ENCODE data around the gene TSSC4. TPM values are rescaled to one million over a fixed set of nuclear protein-coding genes. Genes with fewer than 3 reads are reported as not detected.

Gene TSSC4
- total RNA-seq, 1 donor from 2014 or later = 37.6 TPM

DNA sequence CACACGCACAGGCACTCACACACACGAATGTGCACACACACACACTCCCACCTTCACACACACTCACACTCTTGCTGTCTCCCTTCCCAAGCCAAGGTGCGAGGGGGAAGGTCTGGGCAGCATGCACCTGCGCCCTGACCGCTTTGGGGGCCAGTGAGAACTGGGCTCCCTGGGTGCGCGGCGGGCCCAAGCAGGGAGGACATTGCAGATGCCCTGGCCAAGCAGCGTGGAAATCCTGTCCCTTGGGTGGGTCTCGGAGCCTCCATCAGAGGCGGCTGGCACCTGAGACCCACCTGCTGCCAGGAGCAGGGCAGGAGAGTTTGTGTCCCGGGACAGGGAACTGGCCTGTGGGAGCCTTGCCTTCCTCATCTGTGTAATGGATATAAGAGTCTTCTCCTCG lies 20.2 kb upstream of the TSSC4 start:
- H3K4me3 ChIP-seq = peak overlapping the region; percentile 87 to 90
- H3K27ac ChIP-seq = peak overlapping the region; percentile 98
- no peaks in the 10 kb centered on the region for H3K27me3 ChIP-seq
- H3K9me3 ChIP-seq = no peaks in the 10 kb centered on the region
- peaks cover 82% of the 10 kb centered on the region for H3K4me1 ChIP-seq
- DNase-seq (ENCODE audit: extremely low spot score in 2 of 2) = no peak
- TF ChIP-seq, protein P1, sequence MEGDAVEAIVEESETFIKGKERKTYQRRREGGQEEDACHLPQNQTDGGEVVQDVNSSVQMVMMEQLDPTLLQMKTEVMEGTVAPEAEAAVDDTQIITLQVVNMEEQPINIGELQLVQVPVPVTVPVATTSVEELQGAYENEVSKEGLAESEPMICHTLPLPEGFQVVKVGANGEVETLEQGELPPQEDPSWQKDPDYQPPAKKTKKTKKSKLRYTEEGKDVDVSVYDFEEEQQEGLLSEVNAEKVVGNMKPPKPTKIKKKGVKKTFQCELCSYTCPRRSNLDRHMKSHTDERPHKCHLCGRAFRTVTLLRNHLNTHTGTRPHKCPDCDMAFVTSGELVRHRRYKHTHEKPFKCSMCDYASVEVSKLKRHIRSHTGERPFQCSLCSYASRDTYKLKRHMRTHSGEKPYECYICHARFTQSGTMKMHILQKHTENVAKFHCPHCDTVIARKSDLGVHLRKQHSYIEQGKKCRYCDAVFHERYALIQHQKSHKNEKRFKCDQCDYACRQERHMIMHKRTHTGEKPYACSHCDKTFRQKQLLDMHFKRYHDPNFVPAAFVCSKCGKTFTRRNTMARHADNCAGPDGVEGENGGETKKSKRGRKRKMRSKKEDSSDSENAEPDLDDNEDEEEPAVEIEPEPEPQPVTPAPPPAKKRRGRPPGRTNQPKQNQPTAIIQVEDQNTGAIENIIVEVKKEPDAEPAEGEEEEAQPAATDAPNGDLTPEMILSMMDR (IDR thresholded peaks at IDR 0.05) = no peak
- TF ChIP-seq POLR2A (IDR thresholded peaks at IDR 0.05) (no peak), POLR2AphosphoS5 (IDR thresholded peaks at IDR 0.05; ENCODE audit: insufficient read depth in 1 of 2, low read depth in 1 of 2) (no peak)
- H3K36me3 ChIP-seq = peaks cover 0 to 2% of the 10 kb centered on the region in 2 donors
- intact Hi-C loops (cut with DNase I) = no loop called here

GRCh38 chr11:2380807-2381350 lies 19.7 kb upstream of the TSSC4 start:
- H3K4me1 ChIP-seq = peaks cover 87% of the 10 kb centered on the region
- no peak for TF ChIP-seq POLR2A (IDR thresholded peaks at IDR 0.05)
- TF ChIP-seq POLR2AphosphoS5 (IDR thresholded peaks at IDR 0.05; ENCODE audit: insufficient read depth in 1 of 2, low read depth in 1 of 2) = peak in 1 of 2 donors; percentile 61
- no peaks in the 10 kb centered on the region for H3K27me3 ChIP-seq
- peaks cover 0 to 6% of the 10 kb centered on the region in 2 donors for H3K36me3 ChIP-seq
- H3K9me3 ChIP-seq = no peaks in the 10 kb centered on the region
- intact Hi-C loops (cut with DNase I) = no loop called here
- DNase-seq (ENCODE audit: extremely low spot score in 2 of 2) = no peak
- H3K27ac ChIP-seq = peak overlapping the region; percentile 98
- peak overlapping the region; percentile 87 to 90 for H3K4me3 ChIP-seq

DNA sequence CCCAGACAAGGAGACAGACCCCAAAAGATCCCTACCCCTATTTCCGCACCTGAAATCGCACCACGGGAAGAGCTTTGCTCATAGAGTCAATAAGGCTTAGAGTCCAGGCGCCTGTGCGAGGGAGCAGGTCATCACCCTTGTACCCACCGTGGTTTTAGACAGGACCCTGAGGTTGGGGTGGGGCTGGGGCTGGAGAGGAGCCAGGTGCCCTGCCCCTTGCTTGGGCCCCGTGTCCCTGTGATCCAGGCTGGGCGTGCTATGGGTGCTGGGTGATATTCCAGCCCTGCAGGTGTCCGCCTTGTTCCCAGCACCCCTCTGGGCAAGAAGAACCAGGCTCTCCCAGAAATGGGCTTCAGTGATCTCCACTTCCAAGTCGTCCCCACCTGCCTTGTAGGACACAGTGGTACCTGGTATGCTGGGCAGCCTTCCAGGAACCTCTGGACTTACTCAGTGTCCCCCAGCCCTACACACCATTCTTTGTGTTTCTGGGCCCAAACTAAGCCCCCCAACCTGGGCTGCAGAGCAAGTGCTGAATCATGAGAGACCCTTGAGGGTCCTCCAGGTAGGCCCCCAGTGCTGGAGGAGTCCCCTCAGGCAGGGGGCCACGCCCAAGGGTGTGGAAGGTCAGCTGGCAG lies 18.9 kb upstream of the TSSC4 start:
- TF ChIP-seq POLR2AphosphoS5 (IDR thresholded peaks at IDR 0.05; ENCODE audit: insufficient read depth in 1 of 2, low read depth in 1 of 2) (no peak), POLR2A (IDR thresholded peaks at IDR 0.05) (no peak)
- TF ChIP-seq, protein P1 (IDR thresholded peaks at IDR 0.05) = no peak
- DNase-seq (ENCODE audit: extremely low spot score in 2 of 2) = no peak
- H3K9me3 ChIP-seq = no peaks in the 10 kb centered on the region
- H3K4me1 ChIP-seq = peaks cover 87% of the 10 kb centered on the region
- peaks cover 0 to 7% of the 10 kb centered on the region in 2 donors for H3K36me3 ChIP-seq
- H3K4me3 ChIP-seq = peak overlapping the region in 1 of 2 donors; percentile 87
- intact Hi-C loops (cut with DNase I) = no loop called here
- H3K27ac ChIP-seq = peak overlapping the region; percentile 98
- H3K27me3 ChIP-seq = no peaks in the 10 kb centered on the region

GRCh38 chr11:2382129-2382517 lies 18.4 kb upstream of the TSSC4 start:
- Histone ChIP-seq H3K36me3 (peaks cover 0 to 7% of the 10 kb centered on the region in 2 donors), H3K27ac (peak overlapping the region; percentile 98), H3K9me3 (no peaks in the 10 kb centered on the region), H3K4me3 (peak overlapping the region in 1 of 2 donors; percentile 40), H3K27me3 (no peaks in the 10 kb centered on the region), H3K4me1 (peaks cover 88% of the 10 kb centered on the region)
- intact Hi-C loops (cut with DNase I) = no loop called here
- TF ChIP-seq, protein P1 (IDR thresholded peaks at IDR 0.05) = no peak
- no peak for TF ChIP-seq POLR2AphosphoS5 (IDR thresholded peaks at IDR 0.05; ENCODE audit: insufficient read depth in 1 of 2, low read depth in 1 of 2)
- TF ChIP-seq POLR2A (IDR thresholded peaks at IDR 0.05) = no peak
- no peak for DNase-seq (ENCODE audit: extremely low spot score in 2 of 2)

GRCh38 chr11:2382936-2383851 lies 17.4 kb upstream of the TSSC4 start:
- H3K4me3 ChIP-seq = peak overlapping the region; percentile 27 to 40
- intact Hi-C loops (cut with DNase I) = no loop called here
- no peak for DNase-seq (ENCODE audit: extremely low spot score in 2 of 2)

More at GRCh38 chr11:2382936-2383851, 17.4 kb upstream of the TSSC4 start:
- H3K27me3 ChIP-seq = no peaks in the 10 kb centered on the region
- peaks cover 99% of the 10 kb centered on the region for H3K4me1 ChIP-seq
- TF ChIP-seq POLR2AphosphoS5 (IDR thresholded peaks at IDR 0.05; ENCODE audit: insufficient read depth in 1 of 2, low read depth in 1 of 2) = peak in 1 of 2 donors; percentile 72
- TF ChIP-seq, protein P1 (IDR thresholded peaks at IDR 0.05) = no peak
- TF ChIP-seq POLR2A (IDR thresholded peaks at IDR 0.05) = no peak
- H3K27ac ChIP-seq = peak overlapping the region; percentile 98
- peaks cover 0 to 7% of the 10 kb centered on the region in 2 donors for H3K36me3 ChIP-seq
- H3K9me3 ChIP-seq = no peaks in the 10 kb centered on the region
